Stimulated activated CD8-positive, alpha-beta memory T cell treated with anti-CD3 and anti-CD28 coated beads, Interleukin-4, amount 100 ng/mL, for 24 hours (primary cell): Measurements from ENCODE around the gene SLC6A8.
"Not testable (repeated sequence)": the region's sequence is repeated elsewhere in the genome, so short reads cannot be mapped to it uniquely, and the experiment has no call there.

Experiments used
- DNase-seq: peaks from one replicate; pipeline ENCODE4 v3.0.0-alpha.2; 2020; ENCODE audit warnings: low read depth

The SLC6A8 gene

DNA sequence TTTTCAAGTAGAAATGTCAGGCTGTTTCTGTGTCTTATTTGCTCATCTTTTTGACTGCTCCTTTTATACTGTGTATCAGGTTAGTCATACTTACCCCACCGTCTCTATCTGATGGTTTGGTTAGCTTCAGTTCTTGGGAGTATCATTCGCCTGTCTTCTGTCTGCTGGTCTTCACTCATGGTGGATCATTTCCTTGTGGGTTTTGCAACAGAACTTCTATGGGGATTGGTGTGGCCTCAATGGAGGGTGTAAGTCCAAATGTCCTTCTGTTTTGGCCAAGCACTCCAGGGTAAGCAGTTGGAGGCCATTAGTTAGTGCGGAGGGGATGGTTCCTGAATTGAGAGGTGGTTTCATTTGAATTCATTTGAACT lies 44.1 kb downstream of the SLC6A8 start:
- DNase-seq, result no peak

GRCh38 chrX:153732401-153732800 lies 44.7 kb downstream of the SLC6A8 start:
- DNase-seq, result no peak

GRCh38 chrX:153733651-153734240 lies 46.0 kb downstream of the SLC6A8 start:
- DNase-seq, result no peak

GRCh38 chrX:153734871-153735270 lies 47.1 kb downstream of the SLC6A8 start:
- no peak for DNase-seq

DNA sequence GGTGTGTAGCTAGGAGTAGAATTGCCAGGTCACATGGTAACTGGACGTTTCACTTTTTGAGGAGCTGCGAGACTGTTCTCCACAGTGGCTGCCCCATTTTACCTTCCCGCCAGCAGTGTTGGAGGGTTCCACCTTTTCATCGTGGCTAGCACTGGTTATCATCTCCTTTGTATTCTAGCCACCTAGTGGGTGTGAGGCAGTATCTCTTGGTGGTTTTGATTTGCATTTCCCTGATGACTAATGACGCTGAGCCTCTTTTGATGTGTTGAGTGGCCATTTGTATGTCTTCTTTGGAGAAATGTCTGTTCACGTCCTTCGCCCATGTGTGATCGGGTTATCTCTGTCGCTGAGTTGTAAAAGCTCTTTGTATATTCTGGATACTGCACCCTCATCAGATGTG lies 47.5 kb downstream of the SLC6A8 start:
- no peak for DNase-seq

- DNase-seq, result no peak
Measured at GRCh38 chrX:153736071-153736820, 48.5 kb downstream of the SLC6A8 start.

- no peak for DNase-seq
Measured at GRCh38 chrX:153736871-153737441, 49.2 kb downstream of the SLC6A8 start.

DNA sequence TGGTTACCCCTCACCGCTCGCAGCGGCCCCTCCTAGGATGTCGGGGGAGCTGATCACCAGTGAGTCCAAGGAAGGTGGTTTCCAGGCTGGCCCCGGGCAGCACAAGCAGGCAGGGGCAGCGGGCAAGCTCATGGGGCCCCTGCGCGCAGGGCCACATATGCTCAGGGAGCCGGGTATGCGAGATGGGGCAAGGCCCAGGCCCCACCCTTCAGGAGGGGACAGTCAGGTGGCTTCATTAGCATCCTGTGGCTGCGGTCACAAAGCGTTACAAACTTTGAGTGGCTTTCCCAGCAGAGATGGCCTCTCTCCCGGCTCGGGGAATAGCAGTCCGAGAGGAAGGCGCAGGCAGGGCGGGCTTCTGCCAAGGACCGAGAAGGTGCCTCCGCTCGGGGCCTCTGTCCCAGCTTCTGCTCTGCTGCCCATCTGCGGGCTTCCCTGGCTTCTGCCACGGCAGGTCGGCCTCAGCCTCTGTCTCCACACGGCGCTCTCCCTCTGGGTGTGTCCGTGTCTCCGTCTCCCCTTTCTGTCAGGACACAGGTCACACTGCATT lies 50.4 kb downstream of the SLC6A8 start:
- no peak for DNase-seq

GRCh38 chrX:153739754-153740486 lies 52.2 kb downstream of the SLC6A8 start:
- DNase-seq, result no peak

DNA sequence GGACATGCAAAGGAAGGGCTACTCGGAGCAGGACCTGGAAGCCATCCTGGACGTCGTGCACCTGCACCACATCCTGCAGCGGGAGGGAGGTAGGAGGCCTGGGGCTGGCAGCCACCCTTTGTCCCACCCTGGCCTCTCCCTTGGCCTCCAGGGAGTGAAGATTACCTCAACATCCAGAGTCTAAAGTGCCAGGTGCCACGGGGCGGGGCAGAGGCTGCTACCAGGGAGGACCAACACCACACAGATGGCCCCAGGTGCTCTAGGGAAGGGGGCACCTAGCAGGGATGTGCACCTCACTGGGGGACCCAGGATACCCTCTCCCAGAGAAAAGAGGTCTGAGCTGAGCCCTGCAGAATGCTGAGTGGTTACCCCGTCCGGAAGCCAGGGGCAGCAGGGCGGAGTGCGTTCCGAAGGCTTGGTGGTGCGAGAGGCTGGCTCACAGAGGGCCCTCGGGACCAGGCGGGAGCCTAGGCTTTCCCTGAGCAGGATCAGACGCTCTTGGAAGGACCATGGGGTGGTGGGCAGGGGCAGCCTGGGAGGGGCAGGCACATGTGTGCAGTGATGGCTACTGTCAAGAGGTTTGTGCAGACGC lies 53.0 kb downstream of the SLC6A8 start:
- DNase-seq, result no peak

- no peak for DNase-seq
Measured at GRCh38 chrX:153741446-153741845, 53.7 kb downstream of the SLC6A8 start.

DNA sequence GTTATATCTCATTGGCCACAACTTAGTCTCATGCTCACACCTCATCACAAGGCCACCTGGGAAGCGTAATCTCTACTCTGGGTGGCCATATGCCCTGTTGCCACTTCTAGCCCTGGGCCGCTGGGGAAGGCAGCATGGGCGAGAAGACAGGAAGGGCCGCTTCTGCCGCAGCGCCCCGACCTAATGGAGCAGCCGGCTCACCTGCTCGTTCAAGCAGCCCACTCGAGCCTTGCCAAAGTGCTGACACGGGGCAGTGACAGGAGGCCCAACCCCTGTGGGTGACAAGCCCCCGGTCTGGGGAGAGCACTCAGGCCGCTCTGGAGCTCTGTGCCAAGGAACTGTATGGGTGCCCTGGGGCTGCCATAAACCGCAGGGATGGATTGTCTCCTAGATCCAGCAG lies 54.4 kb downstream of the SLC6A8 start:
- DNase-seq, result not testable (repeated sequence)

- not testable (repeated sequence) for DNase-seq
Measured at GRCh38 chrX:153742796-153743467, 55.2 kb downstream of the SLC6A8 start.

GRCh38 chrX:153743468-153744209 lies 55.9 kb downstream of the SLC6A8 start:
- not testable (repeated sequence) for DNase-seq

DNA sequence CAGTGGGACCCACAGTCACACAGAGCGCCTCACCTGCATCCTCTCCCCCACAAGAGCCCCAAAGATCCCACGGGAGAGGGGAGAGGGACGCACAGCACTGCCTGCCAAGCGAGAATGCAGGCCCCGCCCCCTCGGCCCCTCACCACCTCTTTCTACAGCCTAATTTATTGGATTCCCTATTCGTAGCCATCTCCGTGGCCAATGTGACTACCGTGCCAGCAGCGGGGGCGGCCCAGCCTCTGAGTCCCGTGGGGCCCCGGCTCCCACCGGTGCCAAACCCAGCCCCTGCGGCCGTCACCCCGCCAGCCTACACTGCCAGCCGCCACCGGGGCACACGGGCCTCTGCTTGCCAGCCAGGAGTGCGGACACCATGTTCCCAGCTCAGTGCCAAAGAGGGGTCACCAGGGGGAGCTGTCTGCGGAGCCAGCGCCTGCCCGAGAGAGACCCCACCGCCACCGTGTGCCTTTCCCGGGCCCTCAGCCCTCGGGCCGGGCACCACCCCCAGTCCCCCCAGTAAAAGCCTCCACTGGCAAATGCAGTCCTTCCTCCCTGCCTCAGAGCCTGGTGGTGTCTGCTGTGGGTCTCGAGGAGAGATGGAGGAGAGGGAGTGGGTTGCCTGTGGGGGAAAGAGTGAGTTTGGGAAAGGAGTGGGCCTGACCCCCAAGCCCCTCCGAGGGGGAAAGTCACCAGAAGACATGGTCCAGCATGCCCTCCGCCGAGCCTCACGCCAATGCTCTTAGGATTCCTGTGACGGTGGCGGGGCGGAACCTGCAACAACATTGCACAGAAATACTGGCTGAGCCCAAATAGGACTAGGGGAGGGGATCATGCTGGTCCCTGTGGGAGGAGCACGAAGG lies 56.7 kb downstream of the SLC6A8 start:
- DNase-seq, result no peak

DNA sequence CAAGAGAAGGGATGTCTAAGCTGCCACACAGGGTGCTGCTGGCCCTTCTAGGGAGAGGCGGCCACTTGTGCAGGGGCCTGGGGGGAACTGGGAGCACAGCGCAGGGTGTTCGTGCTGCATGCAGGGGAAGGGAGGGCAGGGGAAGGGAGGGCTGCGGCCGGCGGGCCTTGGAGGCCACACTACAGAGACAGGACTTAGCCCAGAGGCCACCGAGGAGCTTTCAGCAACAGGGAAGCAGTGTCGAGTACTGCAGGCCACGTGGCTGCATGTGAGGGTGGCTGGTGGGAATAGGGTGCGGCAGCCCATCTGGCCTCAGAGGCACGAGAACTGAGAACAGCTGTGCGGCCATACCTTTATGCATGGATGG lies 57.3 kb downstream of the SLC6A8 start:
- not testable (repeated sequence) for DNase-seq
